A673 (cell line): Measurements from ENCODE around the gene NKX6-1. TPM values are rescaled to one million over a fixed set of nuclear protein-coding genes. Genes with fewer than 3 reads are reported as not detected.
A peak's percentile ranks its signal among the peaks of the same experiment; 100 is the strongest.

Experiments used
- BruUV-seq: library from RNA; stranded (reverse); fragments of 400-500 nt; replicated peaks from 2 replicates; lab custom pipeline; 2021; lab: Mats Ljungman, UMichigan
- CTCF ChIA-PET: fragments of 300-600 bp; sonication (Branson Sonifier 250); formaldehyde crosslinking; loops from one replicate; lab custom pipeline; 2022; ENCODE audit warnings: antibody characterized with exemption; lab: Charles Lee
- POLR2A ChIA-PET: fragments of 300-600 bp; sonication (Branson Sonifier 250); formaldehyde crosslinking; loops from one replicate; lab custom pipeline; 2022; ENCODE audit warnings: antibody characterized with exemption; ENCODE audit not compliant: low non-redundant PET; lab: Charles Lee
- DNase-seq: peaks from one replicate; pipeline ENCODE4 v3.0.0-alpha.2; 2015; ENCODE audit warnings: low spot score
- H3K27ac ChIP-seq: fragments of 200-600 bp; sonication (generic); 2 replicates; pipeline ENCODE4 v1.5.1; 2016; ENCODE audit warnings: mixed run types, low read depth, mild to moderate bottlenecking, mixed read lengths, antibody characterized with exemption, low read length; ENCODE audit not compliant: poor library complexity, severe bottlenecking
- H3K27me3 ChIP-seq: fragments of 200-600 bp; sonication (generic); replicated peaks from 2 replicates; pipeline ENCODE4 v1.6.1; 2017; ENCODE audit warnings: mixed run types, low read depth, mild to moderate bottlenecking, mixed read lengths, antibody characterized with exemption, low read length; ENCODE audit not compliant: insufficient read depth, poor library complexity
- H3K36me3 ChIP-seq: fragments of 200-600 bp; sonication (generic); 2 replicates; pipeline ENCODE4 v1.6.1; 2016; ENCODE audit warnings: mixed run types, mild to moderate bottlenecking, mixed read lengths, antibody characterized with exemption, low read length; ENCODE audit not compliant: insufficient read depth, poor library complexity, severe bottlenecking
- H3K4me1 ChIP-seq: fragments of 200-600 bp; sonication (generic); 2 replicates; pipeline ENCODE4 v1.6.1; 2017; ENCODE audit warnings: mixed run types, mild to moderate bottlenecking, mixed read lengths, antibody characterized with exemption, low read length; ENCODE audit not compliant: insufficient read depth, poor library complexity, severe bottlenecking
- H3K4me3 ChIP-seq: fragments of 200-600 bp; sonication (generic); 2 replicates; pipeline ENCODE4 v1.5.1; 2016; ENCODE audit warnings: low read depth, mixed run types, mild to moderate bottlenecking, mixed read lengths, low read length; ENCODE audit not compliant: poor library complexity, severe bottlenecking
- H3K9me3 ChIP-seq: fragments of 200-600 bp; sonication (generic); 2 replicates; pipeline ENCODE4 v1.6.1; 2016; ENCODE audit warnings: mixed run types, low read depth, mild to moderate bottlenecking, mixed read lengths, antibody characterized with exemption, low read length; ENCODE audit not compliant: poor library complexity, severe bottlenecking
- CTCF ChIP-seq: fragments of 300-800, 200-600 bp; sonication (generic); conservative IDR thresholded peaks from 2 replicates; pipeline ENCODE4 v1.5.1; 2017; ENCODE audit warnings: low read depth, mild to moderate bottlenecking, antibody characterized with exemption, low read length, moderate library complexity, mixed read lengths
- EZH2 ChIP-seq: fragments of 200-600 bp; sonication (generic); IDR thresholded peaks from 2 replicates; pipeline ENCODE4 v1.6.1; 2017; ENCODE audit warnings: borderline replicate concordance, low read depth, mild to moderate bottlenecking, mixed read lengths, antibody characterized with exemption, low read length; ENCODE audit not compliant: poor library complexity, severe bottlenecking
- intact Hi-C: fragments of 100-400 bp; cut with micrococcal nuclease; formaldehyde crosslinking; loops from one replicate; pipeline ENCODE4 v1.10.0; 2022; ENCODE audit not compliant: unreplicated experiment
- total RNA-seq: library from RNA; stranded (reverse); gene quantifications from 2 replicates; pipeline ENCODE4 v1.2.3, GENCODE V29; 2021

The NKX6-1 gene
- total RNA-seq, 1 experiment from 2014 or later: 8.8 TPM

DNA sequence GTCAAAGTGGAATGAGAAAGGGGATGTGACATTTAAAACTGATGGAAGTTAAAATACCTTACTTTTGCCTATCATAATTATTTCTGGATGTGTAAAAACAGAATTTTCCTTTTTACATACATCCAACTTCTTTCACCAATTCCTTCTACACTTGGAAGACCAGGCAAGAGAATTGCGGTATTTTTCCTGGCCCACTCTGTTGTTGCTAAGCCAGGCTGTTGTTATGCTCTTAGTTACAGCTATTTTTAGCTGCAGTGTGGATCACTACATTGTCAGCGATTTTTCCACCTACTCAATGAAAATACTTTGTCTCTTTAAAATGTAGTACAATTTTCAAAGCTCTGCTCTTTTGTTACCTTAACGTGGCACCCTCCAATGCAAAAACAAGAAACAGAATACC is 43.4 kb downstream of the NKX6-1 start:
- ChIA-PET POLR2A (no interaction called here), CTCF (no interaction called here)
- no TSS peak for BruUV-seq
- Histone ChIP-seq H3K27me3 (no peaks in the 10 kb centered on the region), H3K4me1 (no peaks in the 10 kb centered on the region), H3K36me3 (no peaks in the 10 kb centered on the region), H3K27ac (no peak overlapping the region), H3K9me3 (no peaks in the 10 kb centered on the region), H3K4me3 (no peak overlapping the region)
- no peak for TF ChIP-seq EZH2
- no peak for TF ChIP-seq CTCF
- DNase-seq: no peak
- intact Hi-C loops: no loop called here

DNA sequence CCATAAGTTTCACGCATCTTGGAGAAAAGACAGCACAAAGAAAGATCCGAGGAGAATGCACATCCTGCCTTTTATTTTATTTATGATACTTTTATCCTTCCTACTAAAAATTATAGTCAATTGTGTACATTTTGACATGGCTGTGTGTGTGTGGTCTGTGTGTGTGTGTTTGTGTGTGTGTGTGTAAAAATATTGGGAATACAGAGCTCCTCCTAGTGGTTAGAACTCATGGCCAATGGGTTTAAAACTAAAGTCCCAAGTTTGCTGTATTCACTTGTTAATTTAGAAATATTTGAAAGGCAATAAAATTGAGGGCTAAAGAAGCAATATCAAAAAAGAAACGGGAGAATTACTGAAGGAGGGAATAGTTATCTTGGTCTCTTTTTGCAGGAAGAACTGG is 47.5 kb downstream of the NKX6-1 start:
- CTCF ChIA-PET: interaction anchor here (1.0 kb wide), 1 partner anchor 14 kb away, joined by 3 read pairs; no protein-coding TSS in a partner anchor
- TF ChIP-seq CTCF: peak; percentile 60
- TF ChIP-seq EZH2: no peak
- H3K9me3 ChIP-seq: no peaks in the 10 kb centered on the region
- POLR2A ChIA-PET: no interaction called here
- H3K4me1 ChIP-seq: no peaks in the 10 kb centered on the region
- DNase-seq: peak; percentile 7
- H3K27ac ChIP-seq: no peak overlapping the region
- H3K27me3 ChIP-seq: no peaks in the 10 kb centered on the region
- no TSS peak for BruUV-seq
- H3K4me3 ChIP-seq: no peak overlapping the region
- intact Hi-C loops: no loop called here
- no peaks in the 10 kb centered on the region for H3K36me3 ChIP-seq

DNA sequence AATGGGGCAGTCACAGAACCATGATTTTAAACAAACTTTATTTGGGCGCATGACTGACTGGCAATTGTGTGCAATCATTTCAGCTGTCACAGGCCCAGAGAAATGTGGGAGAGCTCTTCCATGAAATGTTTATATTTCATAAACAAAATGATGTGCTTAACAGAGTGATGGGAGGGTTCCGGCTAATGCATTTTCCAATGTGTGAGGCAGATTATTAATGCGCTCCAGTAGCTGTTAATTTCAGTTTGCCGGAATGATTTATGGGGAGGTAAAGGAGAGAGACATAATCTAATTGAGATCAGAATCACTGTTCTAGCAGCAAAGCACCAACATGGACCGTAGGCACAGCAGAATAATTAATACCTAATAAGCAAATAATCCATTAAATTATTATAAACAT is 55.6 kb downstream of the NKX6-1 start:
- intact Hi-C loops: no loop called here
- POLR2A ChIA-PET: no interaction called here

More for the DNA sequence above, 55.6 kb downstream of the NKX6-1 start:
- Histone ChIP-seq H3K4me1 (no peaks in the 10 kb centered on the region), H3K9me3 (no peaks in the 10 kb centered on the region), H3K4me3 (no peak overlapping the region), H3K36me3 (no peaks in the 10 kb centered on the region), H3K27me3 (peaks cover 40% of the 10 kb centered on the region), H3K27ac (no peak overlapping the region)
- CTCF ChIA-PET: no interaction called here
- DNase-seq: no peak
- no TSS peak for BruUV-seq
- TF ChIP-seq EZH2 (no peak), CTCF (no peak)
